A673 (cell line): Measurements from ENCODE around the gene CCL7. TPM values are rescaled to one million over a fixed set of nuclear protein-coding genes. Genes with fewer than 3 reads are reported as not detected.

ENCODE experiments used
- BruUV-seq: library from RNA; stranded (reverse); fragments of 400-500 nt; replicated peaks from 2 replicates; lab custom pipeline; 2021; lab: Mats Ljungman, UMichigan
- CTCF ChIA-PET: fragments of 300-600 bp; sonication (Branson Sonifier 250); formaldehyde crosslinking; loops from one replicate; lab custom pipeline; 2022; ENCODE audit warnings: antibody characterized with exemption; lab: Charles Lee
- POLR2A ChIA-PET: fragments of 300-600 bp; sonication (Branson Sonifier 250); formaldehyde crosslinking; loops from one replicate; lab custom pipeline; 2022; ENCODE audit warnings: antibody characterized with exemption; ENCODE audit not compliant: low non-redundant PET; lab: Charles Lee
- DNase-seq: peaks from one replicate; pipeline ENCODE4 v3.0.0-alpha.2; 2015; ENCODE audit warnings: low spot score
- H3K27ac ChIP-seq: fragments of 200-600 bp; sonication (generic); 2 replicates; pipeline ENCODE4 v1.5.1; 2016; ENCODE audit warnings: mixed run types, low read depth, mild to moderate bottlenecking, mixed read lengths, antibody characterized with exemption, low read length; ENCODE audit not compliant: poor library complexity, severe bottlenecking
- H3K27me3 ChIP-seq: fragments of 200-600 bp; sonication (generic); replicated peaks from 2 replicates; pipeline ENCODE4 v1.6.1; 2017; ENCODE audit warnings: mixed run types, low read depth, mild to moderate bottlenecking, mixed read lengths, antibody characterized with exemption, low read length; ENCODE audit not compliant: insufficient read depth, poor library complexity
- H3K36me3 ChIP-seq: fragments of 200-600 bp; sonication (generic); 2 replicates; pipeline ENCODE4 v1.6.1; 2016; ENCODE audit warnings: mixed run types, mild to moderate bottlenecking, mixed read lengths, antibody characterized with exemption, low read length; ENCODE audit not compliant: insufficient read depth, poor library complexity, severe bottlenecking
- H3K4me1 ChIP-seq: fragments of 200-600 bp; sonication (generic); 2 replicates; pipeline ENCODE4 v1.6.1; 2017; ENCODE audit warnings: mixed run types, mild to moderate bottlenecking, mixed read lengths, antibody characterized with exemption, low read length; ENCODE audit not compliant: insufficient read depth, poor library complexity, severe bottlenecking
- H3K4me3 ChIP-seq: fragments of 200-600 bp; sonication (generic); 2 replicates; pipeline ENCODE4 v1.5.1; 2016; ENCODE audit warnings: low read depth, mixed run types, mild to moderate bottlenecking, mixed read lengths, low read length; ENCODE audit not compliant: poor library complexity, severe bottlenecking
- H3K9me3 ChIP-seq: fragments of 200-600 bp; sonication (generic); 2 replicates; pipeline ENCODE4 v1.6.1; 2016; ENCODE audit warnings: mixed run types, low read depth, mild to moderate bottlenecking, mixed read lengths, antibody characterized with exemption, low read length; ENCODE audit not compliant: poor library complexity, severe bottlenecking
- EZH2 ChIP-seq: fragments of 200-600 bp; sonication (generic); IDR thresholded peaks from 2 replicates; pipeline ENCODE4 v1.6.1; 2017; ENCODE audit warnings: borderline replicate concordance, low read depth, mild to moderate bottlenecking, mixed read lengths, antibody characterized with exemption, low read length; ENCODE audit not compliant: poor library complexity, severe bottlenecking
- intact Hi-C: fragments of 100-400 bp; cut with micrococcal nuclease; formaldehyde crosslinking; loops from one replicate; pipeline ENCODE4 v1.10.0; 2022; ENCODE audit not compliant: unreplicated experiment
- total RNA-seq: library from RNA; stranded (reverse); gene quantifications from 2 replicates; pipeline ENCODE4 v1.2.3, GENCODE V29; 2021
- TF ChIP-seq, protein P1 (sequence below): fragments of 300-800, 200-600 bp; sonication (generic); conservative IDR thresholded peaks from 2 replicates; pipeline ENCODE4 v1.5.1; 2017; ENCODE audit warnings: low read depth, mild to moderate bottlenecking, antibody characterized with exemption, low read length, moderate library complexity, mixed read lengths

Gene CCL7
- total RNA-seq, 1 experiment from 2014 or later: not detected

GRCh38 chr17:34308371-34308770 lies 38.4 kb downstream of the CCL7 start:
- ChIA-PET POLR2A (no interaction called here), CTCF (no interaction called here)
- H3K4me3 ChIP-seq: no peak overlapping the region
- H3K4me1 ChIP-seq: no peaks in the 10 kb centered on the region
- BruUV-seq: no TSS peak
- no peaks in the 10 kb centered on the region for H3K36me3 ChIP-seq
- H3K9me3 ChIP-seq: no peaks in the 10 kb centered on the region
- H3K27ac ChIP-seq: no peak overlapping the region
- TF ChIP-seq, protein P1, sequence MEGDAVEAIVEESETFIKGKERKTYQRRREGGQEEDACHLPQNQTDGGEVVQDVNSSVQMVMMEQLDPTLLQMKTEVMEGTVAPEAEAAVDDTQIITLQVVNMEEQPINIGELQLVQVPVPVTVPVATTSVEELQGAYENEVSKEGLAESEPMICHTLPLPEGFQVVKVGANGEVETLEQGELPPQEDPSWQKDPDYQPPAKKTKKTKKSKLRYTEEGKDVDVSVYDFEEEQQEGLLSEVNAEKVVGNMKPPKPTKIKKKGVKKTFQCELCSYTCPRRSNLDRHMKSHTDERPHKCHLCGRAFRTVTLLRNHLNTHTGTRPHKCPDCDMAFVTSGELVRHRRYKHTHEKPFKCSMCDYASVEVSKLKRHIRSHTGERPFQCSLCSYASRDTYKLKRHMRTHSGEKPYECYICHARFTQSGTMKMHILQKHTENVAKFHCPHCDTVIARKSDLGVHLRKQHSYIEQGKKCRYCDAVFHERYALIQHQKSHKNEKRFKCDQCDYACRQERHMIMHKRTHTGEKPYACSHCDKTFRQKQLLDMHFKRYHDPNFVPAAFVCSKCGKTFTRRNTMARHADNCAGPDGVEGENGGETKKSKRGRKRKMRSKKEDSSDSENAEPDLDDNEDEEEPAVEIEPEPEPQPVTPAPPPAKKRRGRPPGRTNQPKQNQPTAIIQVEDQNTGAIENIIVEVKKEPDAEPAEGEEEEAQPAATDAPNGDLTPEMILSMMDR: no peak
- TF ChIP-seq EZH2: no peak
- no peaks in the 10 kb centered on the region for H3K27me3 ChIP-seq
- intact Hi-C loops: no loop called here
- no peak for DNase-seq

- Histone ChIP-seq H3K4me3 (no peak overlapping the region), H3K9me3 (no peaks in the 10 kb centered on the region), H3K27ac (no peak overlapping the region), H3K27me3 (peaks cover 5% of the 10 kb centered on the region), H3K4me1 (no peaks in the 10 kb centered on the region), H3K36me3 (no peaks in the 10 kb centered on the region)
- TF ChIP-seq, protein P1: no peak
- no peak for TF ChIP-seq EZH2
- DNase-seq: no peak
- ChIA-PET POLR2A (no interaction called here), CTCF (no interaction called here)
- intact Hi-C loops: no loop called here
- no TSS peak for BruUV-seq
Observed at GRCh38 chr17:34311291-34311690, 41.3 kb downstream of the CCL7 start.

GRCh38 chr17:34312080-34312479 lies 42.1 kb downstream of the CCL7 start:
- no peak for DNase-seq
- CTCF ChIA-PET: no interaction called here
- Histone ChIP-seq H3K4me3 (no peak overlapping the region), H3K27me3 (peaks cover 5% of the 10 kb centered on the region), H3K36me3 (no peaks in the 10 kb centered on the region), H3K27ac (no peak overlapping the region), H3K9me3 (no peaks in the 10 kb centered on the region), H3K4me1 (no peaks in the 10 kb centered on the region)
- POLR2A ChIA-PET: no interaction called here
- no peak for TF ChIP-seq EZH2
- TF ChIP-seq, protein P1: no peak
- intact Hi-C loops: no loop called here
- no TSS peak for BruUV-seq
